Forelimb muscle (tissue), 1 donor: ENCODE measurements around the gene HAVCR1. TPM values are rescaled to one million over a fixed set of nuclear protein-coding genes. Genes with fewer than 3 reads are reported as not detected.
"Not testable (repeated sequence)": the region's sequence is repeated elsewhere in the genome, so short reads cannot be mapped to it uniquely, and the experiment has no call there.

ENCODE experiments used
- DNase-seq: peaks from one replicate; pipeline ENCODE4 v3.0.0-alpha.2; 2013; ENCODE audit warnings: low read depth
- polyA plus RNA-seq: library from polyadenylated mRNA; unstranded; fragments of 120-200 nt; gene quantifications from one replicate; pipeline ENCODE4 v1.2.1, GENCODE V29; 2013; ENCODE audit not compliant: insufficient read length

HAVCR1 gene
- polyA plus RNA-seq = not detected

GRCh38 chr5:157059093-157059539 lies at the start of gene HAVCR1:
Gene HAVCR1, minus strand, starts transcription at chr5:157059116. Its CDS starts 1,173 bp downstream, at chr5:157057943.
- no peak for DNase-seq

- DNase-seq = no peak
Measured at GRCh38 chr5:157107508-157107907, 48.6 kb upstream of the HAVCR1 start.

DNA sequence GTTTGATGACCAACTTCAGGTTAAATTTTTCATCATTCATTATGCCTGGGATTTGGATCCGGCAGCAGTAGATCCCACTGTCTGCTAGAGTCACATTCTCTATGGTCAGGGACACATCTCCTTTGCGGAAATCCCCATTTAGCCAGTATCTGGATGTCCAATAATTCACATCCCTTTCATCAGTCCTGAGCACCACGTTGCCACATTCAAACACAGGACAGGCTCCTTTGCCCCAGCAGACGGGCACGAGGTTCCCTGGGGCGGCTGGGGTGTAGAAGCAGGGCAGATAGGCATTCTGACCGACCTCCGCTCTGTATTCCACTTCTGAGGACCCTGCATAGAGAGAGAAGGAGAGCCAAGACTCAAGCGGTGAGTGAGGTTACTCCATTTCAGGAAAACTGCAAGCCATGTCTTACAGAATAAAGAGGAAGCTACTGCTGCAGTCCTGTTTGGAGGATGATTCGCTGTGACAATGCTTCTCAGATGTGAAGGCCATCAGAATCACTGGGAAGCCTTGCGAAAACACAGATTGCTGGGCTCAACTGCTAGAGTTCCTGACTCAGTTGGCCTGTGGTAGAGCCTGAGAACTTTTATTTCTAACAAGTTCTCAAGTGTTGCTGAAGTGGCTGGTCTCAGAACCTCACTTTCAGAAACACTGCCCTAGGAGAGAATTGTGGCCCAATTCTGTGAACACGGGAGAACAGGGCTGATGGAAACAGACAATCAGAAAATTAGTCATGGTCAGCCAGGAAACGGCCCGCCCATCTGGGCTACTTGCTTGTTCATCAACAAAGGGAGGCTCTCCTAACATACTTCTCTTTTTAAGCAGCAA lies 47.9 kb upstream of the HAVCR1 start:
- no peak for DNase-seq

DNA sequence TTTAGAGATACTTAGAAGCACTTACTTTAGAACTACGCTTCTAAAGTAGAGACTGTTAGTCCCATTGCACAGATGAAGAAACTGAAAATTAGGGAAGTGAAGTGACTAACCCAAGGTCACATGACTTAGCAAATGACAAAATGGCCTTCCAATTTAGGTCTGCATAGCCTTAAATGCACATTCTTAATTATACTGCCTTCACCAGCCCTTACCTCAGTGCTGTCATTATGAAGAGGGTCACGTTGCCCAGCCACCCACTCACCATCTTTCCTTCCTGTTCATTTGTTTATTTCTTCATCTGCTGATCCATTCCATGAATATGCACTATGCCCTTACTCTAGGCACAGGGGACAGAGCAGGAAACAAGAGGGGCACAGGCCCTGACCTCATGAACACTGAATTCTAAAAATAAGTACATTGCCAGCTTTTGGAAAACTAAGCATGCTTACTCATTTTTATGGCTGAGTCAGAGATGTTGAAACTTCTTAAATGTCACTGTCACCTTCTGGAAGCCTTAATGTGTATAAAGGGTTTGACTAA lies 41.3 kb upstream of the HAVCR1 start:
- no peak for DNase-seq

DNA sequence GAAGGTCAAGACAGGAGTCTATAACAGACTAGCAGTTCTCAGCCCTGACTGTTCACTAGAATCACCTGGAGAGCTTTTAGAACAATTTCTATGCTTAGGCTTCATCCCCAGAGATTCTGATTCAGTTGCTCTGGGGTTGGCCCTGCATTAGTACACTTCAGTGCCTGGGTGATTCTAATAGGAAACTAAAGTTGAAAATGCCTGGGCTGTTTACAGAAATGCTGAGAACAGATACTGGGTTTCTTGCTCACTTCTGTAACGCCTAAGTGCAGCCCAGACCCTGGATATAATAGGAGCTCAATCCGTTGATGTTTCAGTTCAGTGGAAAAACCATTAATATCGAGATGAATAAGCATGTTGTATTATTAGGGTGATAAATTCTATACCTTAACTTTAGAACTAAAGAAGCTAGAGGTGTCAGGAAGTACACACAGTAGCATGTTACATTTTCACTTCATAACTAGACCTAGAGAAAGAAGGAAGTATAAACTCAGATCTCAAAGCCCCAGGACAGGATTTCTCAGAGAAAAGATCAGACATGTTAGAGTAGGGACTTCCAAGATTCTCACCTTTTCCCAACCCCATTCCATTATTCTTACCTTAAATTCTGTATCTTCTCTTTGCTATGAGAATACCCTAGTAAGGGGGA lies 29.6 kb upstream of the HAVCR1 start:
- DNase-seq = no peak

- DNase-seq = no peak
Measured at GRCh38 chr5:157086751-157087359, 27.9 kb upstream of the HAVCR1 start.

DNA sequence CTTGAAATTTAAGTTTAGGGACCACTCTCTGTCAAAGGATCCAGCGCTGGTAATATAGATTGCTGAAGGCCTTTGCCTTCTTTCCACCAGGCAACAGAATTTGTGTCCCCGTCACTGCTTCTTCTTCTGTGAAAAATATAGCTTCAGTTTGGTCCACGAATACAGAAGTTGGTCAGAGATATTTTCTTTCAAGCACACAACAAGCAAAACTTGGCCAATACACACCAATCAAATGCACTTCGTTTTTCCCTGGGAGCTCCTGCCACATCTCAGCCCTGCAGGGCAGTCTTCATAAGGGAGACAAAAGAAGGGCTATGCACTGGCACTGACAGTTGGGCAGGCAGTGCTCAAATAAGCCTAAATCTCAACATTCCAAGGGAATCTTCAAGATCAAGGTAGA lies 27.0 kb upstream of the HAVCR1 start:
- no peak for DNase-seq

GRCh38 chr5:157080286-157080685 lies 21.4 kb upstream of the HAVCR1 start:
- DNase-seq = no peak

GRCh38 chr5:157076558-157076957 lies 17.6 kb upstream of the HAVCR1 start:
- no peak for DNase-seq

GRCh38 chr5:157072508-157072907 lies 13.6 kb upstream of the HAVCR1 start:
- DNase-seq = no peak

DNA sequence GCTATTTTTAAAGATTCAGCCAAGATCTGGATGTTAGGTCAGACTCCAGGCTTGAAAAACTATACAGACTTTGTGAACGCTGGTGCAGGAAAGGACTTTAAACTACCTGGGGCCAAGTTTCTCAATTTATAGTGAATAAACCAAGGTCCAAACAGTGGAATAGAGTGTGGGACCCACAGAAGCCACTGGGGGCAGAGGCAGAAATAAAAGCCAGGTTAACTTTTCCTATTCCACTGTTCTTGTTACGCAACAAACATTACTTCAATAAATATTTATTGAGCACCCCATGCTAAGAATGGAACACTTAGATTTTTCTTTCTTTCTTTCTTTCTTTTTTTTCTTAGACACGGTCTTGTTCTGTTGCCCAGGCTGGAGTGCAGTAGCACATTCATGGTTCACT lies 11.0 kb upstream of the HAVCR1 start:
- DNase-seq = no peak

GRCh38 chr5:157068785-157069184 lies 9.9 kb upstream of the HAVCR1 start:
- DNase-seq = no peak

- DNase-seq = no peak
Measured at GRCh38 chr5:157068339-157068738, 9.4 kb upstream of the HAVCR1 start.

DNA sequence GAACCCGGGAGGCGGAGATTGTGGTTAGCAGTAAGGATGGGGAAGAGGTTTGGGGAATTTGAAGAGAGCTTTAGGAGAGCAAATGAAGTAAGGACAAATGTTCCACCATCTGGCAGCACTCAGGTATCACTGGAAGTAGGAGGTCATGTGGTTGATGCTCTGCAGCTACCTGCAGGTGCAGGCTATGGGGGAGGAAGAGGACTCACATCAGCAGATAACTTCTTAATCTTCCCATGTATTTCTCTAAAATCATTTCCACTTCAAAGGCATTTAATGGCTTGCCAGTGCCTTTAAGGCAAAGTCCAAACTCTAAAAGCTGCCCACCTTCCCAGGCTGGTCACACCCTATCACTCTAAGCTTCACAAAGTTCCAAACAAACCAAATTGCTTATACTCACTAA lies 8.1 kb upstream of the HAVCR1 start:
- no peak for DNase-seq

- DNase-seq = no peak
Measured at GRCh38 chr5:157066080-157066479, 7.2 kb upstream of the HAVCR1 start.

GRCh38 chr5:157063776-157064430 lies 5.0 kb upstream of the HAVCR1 start:
- DNase-seq = no peak

- DNase-seq = no peak
Measured at GRCh38 chr5:157059891-157060290, 975 bp upstream of the HAVCR1 start.

GRCh38 chr5:157057459-157058370 lies 1.2 kb downstream of the HAVCR1 start:
- no peak for DNase-seq

DNA sequence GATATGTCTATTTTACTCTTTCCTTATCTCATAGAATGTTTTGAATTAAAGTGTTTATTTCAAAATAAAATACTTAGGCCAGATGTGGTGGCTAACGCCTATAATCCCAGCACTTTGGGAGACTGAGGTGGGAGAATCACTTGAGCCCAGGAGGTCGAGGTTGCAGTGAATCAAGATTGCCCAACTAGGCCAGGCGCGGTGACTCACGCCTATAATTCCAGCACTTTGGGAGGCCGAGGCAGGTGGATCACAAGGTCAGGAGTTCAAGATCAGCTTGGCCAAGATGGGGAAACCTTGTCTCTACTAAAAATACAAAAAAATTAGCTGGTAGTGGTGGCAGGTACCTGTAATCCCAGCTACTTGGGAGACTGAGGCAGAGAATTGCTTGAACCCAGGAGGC lies 2.1 kb downstream of the HAVCR1 start:
- DNase-seq = not testable (repeated sequence)

DNA sequence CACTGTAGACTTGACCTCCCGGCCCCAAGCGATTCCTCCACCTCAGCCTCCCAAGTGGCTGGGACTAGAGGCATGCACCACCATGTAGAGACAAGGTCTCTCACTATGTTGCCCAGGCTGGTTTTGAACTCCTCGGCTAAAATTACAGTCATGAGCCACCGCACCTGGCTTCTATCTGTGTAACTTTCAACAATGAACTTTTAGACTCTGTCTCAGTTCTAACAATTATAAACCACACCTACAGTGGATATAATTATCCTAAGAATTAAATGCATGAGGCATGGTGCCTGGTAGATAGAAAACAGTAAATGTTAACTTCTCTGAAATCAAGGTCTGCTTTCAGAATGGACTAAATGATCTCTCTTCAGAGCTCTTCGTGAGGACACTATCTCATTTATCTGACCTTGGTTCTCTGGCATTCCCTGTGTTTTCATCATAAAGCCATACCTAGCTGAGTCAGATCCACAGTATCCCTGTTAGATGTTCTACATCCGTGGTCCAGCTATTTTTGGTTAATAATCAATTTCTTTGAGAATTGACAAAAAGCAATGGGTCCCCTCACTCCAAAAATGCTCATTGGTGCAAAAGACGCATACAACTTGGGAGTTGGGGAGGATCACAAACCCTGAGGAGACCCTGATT lies 7.2 kb downstream of the HAVCR1 start:
- no peak for DNase-seq
